ENCODE measurements around the gene BUB1. TPM values are rescaled to one million over a fixed set of nuclear protein-coding genes. Genes with fewer than 3 reads are reported as not detected.
"Not testable (repeated sequence)": the region's sequence is repeated elsewhere in the genome, so short reads cannot be mapped to it uniquely, and the experiment has no call there.

BUB1 gene
- total RNA-seq, 2 donors from 2014 or later: 94.7 to 103 TPM

DNA sequence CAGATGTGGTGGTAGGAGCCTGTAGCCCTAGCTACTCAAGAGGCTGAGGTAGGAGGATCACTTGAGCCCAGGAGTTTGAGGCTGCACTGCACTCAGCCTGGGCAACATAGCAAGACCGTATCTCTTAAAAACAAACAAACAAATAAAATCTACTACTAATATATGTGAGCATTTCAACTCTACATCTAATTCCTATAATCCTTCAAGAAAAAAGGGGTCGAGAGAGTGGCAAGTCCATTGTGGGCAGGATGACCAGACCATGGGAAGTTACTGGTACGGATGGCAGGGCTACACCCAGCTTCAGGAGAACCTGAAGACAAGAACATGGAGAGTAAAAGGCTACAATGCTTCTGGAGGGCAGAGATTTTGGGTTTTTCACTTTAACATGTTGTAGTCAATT lies 24.0 kb downstream of the BUB1 start:
- no peak for ATAC-seq (replicated peaks)
- Mint-ChIP-seq H3K9me3 (no peaks in the 10 kb centered on the region), H3K27ac (no peak overlapping the region), H3K4me1 (peaks cover 7% of the 10 kb centered on the region), H3K4me3 (no peak overlapping the region), H3K27me3 (no peaks in the 10 kb centered on the region), H3K36me3 (ENCODE audit: low read depth) (peaks cover 83% of the 10 kb centered on the region)

- no peaks in the 10 kb centered on the region for H3K4me1 Mint-ChIP-seq
- H3K9me3 Mint-ChIP-seq: no peaks in the 10 kb centered on the region
- H3K27me3 Mint-ChIP-seq: no peaks in the 10 kb centered on the region
- no peak overlapping the region for H3K4me3 Mint-ChIP-seq
- H3K27ac Mint-ChIP-seq: no peak overlapping the region
- no peak for ATAC-seq (replicated peaks)
- H3K36me3 Mint-ChIP-seq (ENCODE audit: low read depth): peaks cover 49% of the 10 kb centered on the region
Observed at GRCh38 chr2:110650346-110650745, 27.5 kb downstream of the BUB1 start.

DNA sequence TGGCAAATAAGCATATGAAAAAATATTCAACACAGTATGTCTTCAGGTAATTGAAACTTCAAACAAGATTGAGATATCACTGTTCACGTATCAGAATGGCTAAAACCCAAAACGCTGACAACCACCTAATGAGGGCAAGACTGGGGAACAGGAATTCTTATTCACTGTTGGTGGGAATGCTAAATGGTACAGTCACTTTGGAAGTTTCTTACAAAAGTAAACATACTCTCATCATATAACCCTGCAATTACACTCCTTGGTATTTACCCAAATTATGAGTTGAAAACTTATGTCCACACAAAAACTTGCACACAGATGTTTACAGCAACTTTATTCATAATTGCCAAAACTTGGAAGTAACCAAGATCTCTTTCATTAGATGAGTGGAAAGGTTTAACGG lies 30.1 kb downstream of the BUB1 start:
- H3K4me1 Mint-ChIP-seq: no peaks in the 10 kb centered on the region
- H3K9me3 Mint-ChIP-seq: no peaks in the 10 kb centered on the region
- H3K36me3 Mint-ChIP-seq (ENCODE audit: low read depth): peaks cover 35% of the 10 kb centered on the region
- no peak overlapping the region for H3K4me3 Mint-ChIP-seq
- ATAC-seq (replicated peaks): no peak
- H3K27ac Mint-ChIP-seq: no peak overlapping the region
- H3K27me3 Mint-ChIP-seq: no peaks in the 10 kb centered on the region

GRCh38 chr2:110645616-110646015 lies 32.2 kb downstream of the BUB1 start:
- Mint-ChIP-seq H3K9me3 (no peaks in the 10 kb centered on the region), H3K27me3 (no peaks in the 10 kb centered on the region), H3K4me3 (no peak overlapping the region), H3K36me3 (ENCODE audit: low read depth) (peaks cover 40% of the 10 kb centered on the region), H3K4me1 (no peaks in the 10 kb centered on the region), H3K27ac (no peak overlapping the region)
- no peak for ATAC-seq (replicated peaks)

DNA sequence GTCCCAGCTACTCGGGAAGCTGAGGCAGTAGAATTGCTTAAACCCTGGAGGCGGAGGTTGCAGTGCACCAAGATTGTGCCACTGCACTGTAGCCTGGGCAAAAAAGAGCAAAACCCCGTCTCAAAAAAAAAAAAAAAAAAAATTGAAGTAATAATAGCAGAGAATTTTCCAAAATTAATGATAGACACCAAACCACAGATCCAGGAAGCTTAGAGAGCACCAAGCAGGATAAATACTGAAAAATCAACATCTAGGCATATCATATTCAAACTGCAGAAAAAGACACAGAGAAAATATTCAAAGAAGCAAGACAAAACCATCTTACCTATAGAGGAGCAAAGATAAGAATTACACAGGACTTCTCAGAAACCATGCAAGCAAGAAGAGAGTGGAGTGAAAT lies 33.5 kb downstream of the BUB1 start:
- no peaks in the 10 kb centered on the region for H3K4me1 Mint-ChIP-seq
- no peaks in the 10 kb centered on the region for H3K9me3 Mint-ChIP-seq
- H3K36me3 Mint-ChIP-seq (ENCODE audit: low read depth): peaks cover 40% of the 10 kb centered on the region
- H3K27ac Mint-ChIP-seq: no peak overlapping the region
- ATAC-seq (replicated peaks): no peak
- H3K4me3 Mint-ChIP-seq: no peak overlapping the region
- H3K27me3 Mint-ChIP-seq: no peaks in the 10 kb centered on the region

GRCh38 chr2:110642360-110642759 lies 35.5 kb downstream of the BUB1 start:
- H3K36me3 Mint-ChIP-seq (ENCODE audit: low read depth): peaks cover 56% of the 10 kb centered on the region
- ATAC-seq (replicated peaks): no peak

GRCh38 chr2:110639972-110640371 lies 37.9 kb downstream of the BUB1 start:
- no peak overlapping the region for H3K4me3 Mint-ChIP-seq
- ATAC-seq (replicated peaks): no peak

More at GRCh38 chr2:110642360-110642759, 35.5 kb downstream of the BUB1 start:
- Mint-ChIP-seq H3K4me1 (no peaks in the 10 kb centered on the region), H3K27ac (no peak overlapping the region), H3K27me3 (no peaks in the 10 kb centered on the region), H3K4me3 (no peak overlapping the region), H3K9me3 (no peaks in the 10 kb centered on the region)

DNA sequence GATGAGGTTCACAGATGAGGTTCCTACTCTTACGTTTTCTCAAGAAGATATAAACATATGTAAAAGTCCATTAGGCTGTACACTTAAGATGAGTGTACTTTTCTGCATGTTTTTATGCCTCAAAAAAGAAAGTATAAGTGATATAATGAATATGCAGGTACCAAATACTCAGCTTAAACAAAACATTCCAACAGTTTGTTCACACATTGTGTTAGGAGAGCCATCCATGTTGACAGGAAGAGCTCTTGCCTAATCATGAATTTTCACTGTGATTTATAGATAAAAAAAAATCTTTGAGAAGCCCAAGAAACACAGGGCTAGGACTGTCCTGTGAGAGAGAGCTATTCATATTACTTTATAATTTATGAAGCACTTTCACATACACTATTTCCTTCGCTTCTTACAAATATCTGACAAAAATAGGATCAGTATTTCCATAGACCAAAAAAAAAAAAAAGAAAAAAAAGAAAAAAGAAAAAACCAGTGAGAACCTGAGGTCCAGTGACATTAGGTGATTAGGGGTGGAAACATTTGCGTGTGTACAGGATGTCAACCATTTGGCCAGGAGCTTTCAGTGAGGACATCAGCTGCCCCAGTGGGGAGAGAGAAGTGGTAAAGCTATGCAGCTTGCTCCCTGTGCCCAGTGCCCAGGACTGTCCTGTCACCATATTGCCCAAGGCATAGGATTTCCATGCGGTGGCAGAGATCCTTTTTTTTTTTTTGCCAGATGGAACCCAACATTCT lies 38.7 kb downstream of the BUB1 start:
- Mint-ChIP-seq H3K9me3 (no peaks in the 10 kb centered on the region), H3K36me3 (ENCODE audit: low read depth) (peaks cover 60% of the 10 kb centered on the region), H3K27me3 (no peaks in the 10 kb centered on the region), H3K4me1 (no peaks in the 10 kb centered on the region), H3K27ac (no peak overlapping the region), H3K4me3 (no peak overlapping the region)
- ATAC-seq (replicated peaks): no peak

More at GRCh38 chr2:110639972-110640371, 37.9 kb downstream of the BUB1 start:
- Mint-ChIP-seq H3K4me1 (no peaks in the 10 kb centered on the region), H3K27me3 (no peaks in the 10 kb centered on the region), H3K9me3 (no peaks in the 10 kb centered on the region), H3K36me3 (ENCODE audit: low read depth) (peaks cover 61% of the 10 kb centered on the region), H3K27ac (no peak overlapping the region)

DNA sequence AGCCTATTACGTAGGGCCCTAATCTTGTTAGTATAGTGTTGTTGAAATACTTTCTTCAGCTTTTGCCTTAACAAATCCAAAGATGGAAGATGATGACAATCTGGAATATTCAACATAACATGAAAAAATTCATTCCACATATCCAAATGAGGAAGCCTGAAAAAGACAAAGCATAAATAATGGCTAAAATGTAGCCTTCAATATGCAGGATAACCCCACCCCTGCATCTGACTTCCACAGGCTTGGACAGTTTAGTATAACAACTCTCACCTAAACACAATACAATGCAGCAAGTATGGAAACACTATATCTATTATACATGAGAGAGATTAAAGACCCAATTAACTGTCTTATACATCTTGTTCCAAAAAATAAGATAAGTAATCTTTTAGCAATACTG lies 39.9 kb downstream of the BUB1 start:
- H3K9me3 Mint-ChIP-seq: no peaks in the 10 kb centered on the region
- peaks cover 64% of the 10 kb centered on the region for H3K36me3 Mint-ChIP-seq (ENCODE audit: low read depth)
- H3K4me3 Mint-ChIP-seq: no peak overlapping the region
- no peak overlapping the region for H3K27ac Mint-ChIP-seq
- H3K27me3 Mint-ChIP-seq: no peaks in the 10 kb centered on the region
- ATAC-seq (replicated peaks): no peak
- H3K4me1 Mint-ChIP-seq: no peaks in the 10 kb centered on the region

- H3K27ac Mint-ChIP-seq: no peak overlapping the region
- no peaks in the 10 kb centered on the region for H3K9me3 Mint-ChIP-seq
- no peak overlapping the region for H3K4me3 Mint-ChIP-seq
- no peaks in the 10 kb centered on the region for H3K4me1 Mint-ChIP-seq
- ATAC-seq (replicated peaks): no peak
- peaks cover 59% of the 10 kb centered on the region for H3K36me3 Mint-ChIP-seq (ENCODE audit: low read depth)
- H3K27me3 Mint-ChIP-seq: no peaks in the 10 kb centered on the region
Observed at GRCh38 chr2:110637093-110637492, 40.8 kb downstream of the BUB1 start.

GRCh38 chr2:110635949-110636628 lies 41.8 kb downstream of the BUB1 start:
- H3K9me3 Mint-ChIP-seq; H3K4me3 Mint-ChIP-seq; H3K4me1 Mint-ChIP-seq; H3K27me3 Mint-ChIP-seq; H3K27ac Mint-ChIP-seq; ATAC-seq (replicated peaks): not testable (repeated sequence)
- peaks cover 52% of the 10 kb centered on the region for H3K36me3 Mint-ChIP-seq (ENCODE audit: low read depth)

DNA sequence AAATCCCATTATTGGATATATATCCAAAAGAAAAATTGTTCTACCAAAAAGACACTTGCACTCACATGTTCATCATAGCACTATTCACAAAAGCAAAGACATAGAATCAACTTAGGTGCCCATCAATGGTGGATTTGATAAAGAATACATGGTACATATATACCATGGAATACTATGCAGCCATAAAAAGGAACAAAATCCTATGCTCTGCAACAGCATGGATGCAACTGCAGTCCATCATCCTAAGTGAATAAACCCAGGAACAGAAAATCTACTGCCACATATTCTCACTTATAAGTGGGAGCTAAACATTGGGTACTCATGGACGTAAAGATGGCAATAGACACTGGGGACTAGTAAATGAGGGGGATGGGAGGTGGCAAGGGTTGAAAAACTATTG lies 50.5 kb downstream of the BUB1 start:
- H3K27ac Mint-ChIP-seq; ATAC-seq (replicated peaks); H3K36me3 Mint-ChIP-seq (ENCODE audit: low read depth); H3K4me3 Mint-ChIP-seq; H3K9me3 Mint-ChIP-seq; H3K4me1 Mint-ChIP-seq; H3K27me3 Mint-ChIP-seq: not testable (repeated sequence)

DNA sequence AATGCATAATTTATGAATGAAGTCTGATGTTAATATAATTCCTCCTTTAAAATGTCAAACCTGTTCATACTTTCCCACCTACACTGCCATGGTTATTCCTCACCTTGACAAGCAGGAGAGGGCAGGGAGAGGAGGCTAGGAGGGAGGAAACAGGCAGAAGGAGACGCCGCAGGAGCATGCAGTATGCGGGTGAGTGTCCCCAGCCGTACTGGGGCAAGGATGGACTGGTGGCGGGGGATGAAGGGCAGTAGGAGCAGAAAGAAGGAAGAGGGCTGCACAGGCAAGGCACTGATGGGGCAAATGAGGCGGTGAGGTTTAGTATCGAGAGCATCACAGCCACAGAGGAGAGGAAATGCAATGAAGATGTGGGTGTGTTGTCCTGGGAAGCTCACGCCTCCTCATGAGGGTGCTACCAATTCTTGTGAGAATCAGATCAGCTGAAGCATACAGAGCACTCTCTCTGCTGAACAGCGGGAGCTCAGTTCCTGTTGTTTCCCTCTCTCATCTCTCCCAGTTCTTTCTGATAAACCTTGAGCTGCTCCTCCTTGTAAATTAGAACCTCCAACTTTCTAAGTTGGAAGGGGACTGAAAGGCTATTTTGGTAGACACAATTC lies 58.4 kb downstream of the BUB1 start:
- not testable (repeated sequence) for H3K27me3 Mint-ChIP-seq; H3K9me3 Mint-ChIP-seq; H3K36me3 Mint-ChIP-seq (ENCODE audit: low read depth); H3K27ac Mint-ChIP-seq; ATAC-seq (replicated peaks); H3K4me3 Mint-ChIP-seq; H3K4me1 Mint-ChIP-seq

DNA sequence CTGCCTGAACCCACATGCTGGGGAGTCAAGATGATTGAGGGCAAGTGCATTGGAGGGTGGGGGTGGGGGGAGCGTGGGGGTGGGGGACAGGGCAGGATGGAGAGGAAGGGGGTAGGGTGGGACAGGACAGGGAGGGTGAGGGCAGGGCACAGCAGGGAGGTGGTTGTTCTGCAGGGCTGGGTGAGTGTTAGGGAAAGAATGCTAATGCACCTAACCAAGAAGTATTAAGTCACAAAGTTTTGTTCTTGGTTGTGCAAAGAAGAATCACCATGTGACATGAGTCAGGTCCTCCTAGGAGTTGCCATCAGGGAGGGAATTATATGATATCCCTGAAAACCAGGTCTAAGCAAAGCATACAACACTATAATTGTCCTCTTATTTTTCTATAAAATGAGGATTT lies 63.9 kb downstream of the BUB1 start:
- not testable (repeated sequence) for H3K9me3 Mint-ChIP-seq; H3K4me3 Mint-ChIP-seq; H3K36me3 Mint-ChIP-seq (ENCODE audit: low read depth); H3K27me3 Mint-ChIP-seq; H3K4me1 Mint-ChIP-seq; H3K27ac Mint-ChIP-seq
- ATAC-seq (replicated peaks): peak; percentile 36

GRCh38 chr2:110610613-110611250 lies 67.1 kb downstream of the BUB1 start:
- H3K4me3 Mint-ChIP-seq; H3K36me3 Mint-ChIP-seq (ENCODE audit: low read depth): not testable (repeated sequence)
- ATAC-seq (replicated peaks): peak; percentile 56

More at GRCh38 chr2:110610613-110611250, 67.1 kb downstream of the BUB1 start:
- H3K4me1 Mint-ChIP-seq, H3K27me3 Mint-ChIP-seq, H3K27ac Mint-ChIP-seq, H3K9me3 Mint-ChIP-seq: not testable (repeated sequence)
